Measurements from ENCODE around the gene KRT27.

- TF ChIP-seq POLR2A (IDR thresholded peaks at IDR 0.05) (no peak), CTCF (IDR thresholded peaks at IDR 0.05) (no peak)
These were observed 43.8 kb downstream of the KRT27 start for GRCh38 chr17:40738553-40738952.

All from right lobe of liver (tissue), 4 donors.